ENCODE results near the gene MYO10.

DNA sequence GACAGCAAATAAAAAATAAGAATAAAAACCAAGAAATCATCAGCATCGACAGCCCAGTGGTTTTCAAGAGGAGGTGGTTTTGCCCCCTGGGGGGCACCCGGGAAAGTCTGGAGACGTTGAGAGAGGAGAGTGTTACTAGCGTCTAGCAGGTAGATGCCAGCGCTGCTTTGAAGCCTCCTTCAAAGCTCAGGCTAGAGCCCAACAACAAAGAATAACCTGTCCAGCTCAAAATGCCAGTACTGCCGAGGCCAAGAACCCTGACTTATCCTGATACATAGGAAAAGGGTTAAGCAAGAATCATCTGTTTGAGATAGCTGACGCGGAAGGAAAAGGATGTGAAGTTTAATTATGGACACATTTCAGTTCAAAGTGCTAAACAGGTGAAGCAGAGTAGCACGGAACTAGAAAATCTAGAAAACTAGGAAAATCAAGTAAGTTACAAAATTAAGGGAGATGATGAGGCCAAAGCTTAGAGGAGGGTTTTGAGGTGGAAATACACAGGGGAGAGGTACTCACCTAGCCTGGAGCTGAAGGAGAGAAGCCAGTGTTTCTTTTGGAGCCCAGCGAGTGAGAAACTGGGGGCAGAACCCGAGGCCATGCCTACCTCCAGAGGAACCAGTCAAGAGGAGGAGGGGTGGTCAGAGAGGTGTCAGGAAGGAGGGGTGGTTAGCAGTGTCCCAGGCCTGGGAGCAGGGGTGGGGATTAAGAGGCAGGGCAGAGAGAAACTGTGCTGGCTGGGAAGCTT, 198.3 kb downstream of the MYO10 start:
- no peak for TF ChIP-seq POLR2A (IDR thresholded peaks at IDR 0.05)
- TF ChIP-seq, protein P1, sequence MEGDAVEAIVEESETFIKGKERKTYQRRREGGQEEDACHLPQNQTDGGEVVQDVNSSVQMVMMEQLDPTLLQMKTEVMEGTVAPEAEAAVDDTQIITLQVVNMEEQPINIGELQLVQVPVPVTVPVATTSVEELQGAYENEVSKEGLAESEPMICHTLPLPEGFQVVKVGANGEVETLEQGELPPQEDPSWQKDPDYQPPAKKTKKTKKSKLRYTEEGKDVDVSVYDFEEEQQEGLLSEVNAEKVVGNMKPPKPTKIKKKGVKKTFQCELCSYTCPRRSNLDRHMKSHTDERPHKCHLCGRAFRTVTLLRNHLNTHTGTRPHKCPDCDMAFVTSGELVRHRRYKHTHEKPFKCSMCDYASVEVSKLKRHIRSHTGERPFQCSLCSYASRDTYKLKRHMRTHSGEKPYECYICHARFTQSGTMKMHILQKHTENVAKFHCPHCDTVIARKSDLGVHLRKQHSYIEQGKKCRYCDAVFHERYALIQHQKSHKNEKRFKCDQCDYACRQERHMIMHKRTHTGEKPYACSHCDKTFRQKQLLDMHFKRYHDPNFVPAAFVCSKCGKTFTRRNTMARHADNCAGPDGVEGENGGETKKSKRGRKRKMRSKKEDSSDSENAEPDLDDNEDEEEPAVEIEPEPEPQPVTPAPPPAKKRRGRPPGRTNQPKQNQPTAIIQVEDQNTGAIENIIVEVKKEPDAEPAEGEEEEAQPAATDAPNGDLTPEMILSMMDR (IDR thresholded peaks at IDR 0.05), result no peak

All from Peyer's patch (tissue), 4 donors.